Calu3 (cell line): ENCODE measurements around the gene NCS1. TPM values are rescaled to one million over a fixed set of nuclear protein-coding genes. Genes with fewer than 3 reads are reported as not detected.

Experiments
- BruUV-seq: library from RNA; stranded (reverse); fragments of 400-500 nt; replicated peaks from 2 replicates; lab custom pipeline; 2021; lab: Mats Ljungman, UMichigan
- CTCF ChIA-PET: fragments of 300-600 bp; sonication (Branson Sonifier 250); formaldehyde crosslinking; loops from one replicate; lab custom pipeline; 2022; ENCODE audit warnings: antibody characterized with exemption; lab: Charles Lee
- DNase-seq: peaks from one replicate; pipeline ENCODE4 v3.0.0; 2022
- H3K27ac Mint-ChIP-seq: one replicate; pipeline ENCODE4 v1.8.0; 2022; ENCODE audit warnings: mixed read lengths; ENCODE audit not compliant: unreplicated experiment
- H3K27me3 Mint-ChIP-seq: one replicate; pipeline ENCODE4 v1.8.0; 2022; ENCODE audit warnings: mixed read lengths; ENCODE audit not compliant: unreplicated experiment
- H3K36me3 Mint-ChIP-seq: one replicate; pipeline ENCODE4 v1.8.0; 2022; ENCODE audit warnings: mild to moderate bottlenecking, moderate library complexity, mixed read lengths; ENCODE audit not compliant: insufficient read depth, unreplicated experiment
- H3K4me1 Mint-ChIP-seq: one replicate; pipeline ENCODE4 v1.8.0; 2022; ENCODE audit warnings: mild to moderate bottlenecking, low read depth, mixed read lengths; ENCODE audit not compliant: unreplicated experiment
- H3K4me3 Mint-ChIP-seq: one replicate; pipeline ENCODE4 v1.8.0; 2022; ENCODE audit warnings: mild to moderate bottlenecking, low read depth, moderate library complexity, mixed read lengths; ENCODE audit not compliant: unreplicated experiment
- H3K9me3 Mint-ChIP-seq: one replicate; pipeline ENCODE4 v1.8.0; 2022; ENCODE audit warnings: low read depth, mixed read lengths; ENCODE audit not compliant: unreplicated experiment
- intact Hi-C: fragments of 100-400 bp; cut with micrococcal nuclease; formaldehyde crosslinking; loops from one replicate; pipeline ENCODE4 v1.10.0; 2022; ENCODE audit not compliant: unreplicated experiment
- total RNA-seq: library from RNA; stranded (reverse); gene quantifications from 2 replicates; pipeline ENCODE4 v1.2.3, GENCODE V29; 2022
- TF ChIP-seq, protein P1 (sequence below): fragments of 200-600 bp; IDR thresholded peaks from one replicate; pipeline ENCODE4 v1.8.0; 2022; ENCODE audit warnings: antibody characterized with exemption; ENCODE audit not compliant: unreplicated experiment

Gene NCS1
- total RNA-seq, 1 experiment from 2014 or later = 16.1 TPM

DNA sequence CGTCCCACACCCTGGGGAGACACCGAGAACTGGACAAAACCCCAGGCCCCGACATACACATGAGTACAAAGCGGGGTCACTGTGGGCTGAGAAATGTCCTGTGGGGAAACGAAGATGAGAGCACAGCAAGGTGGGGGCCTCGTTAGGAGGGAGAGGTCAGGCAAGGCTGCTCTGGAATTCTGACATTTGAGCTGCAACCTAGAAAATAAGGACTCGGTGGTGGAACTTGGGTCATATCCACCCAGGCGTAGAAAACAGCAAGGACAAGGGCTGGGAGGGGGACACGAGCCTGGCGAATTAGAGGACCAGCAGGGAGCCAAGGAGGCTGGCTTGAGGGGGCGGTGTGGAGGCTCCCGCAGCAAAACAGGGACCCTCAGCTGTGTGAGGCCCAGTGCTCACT lies 32.8 kb downstream of the NCS1 start:
- no peaks in the 10 kb centered on the region for H3K9me3 Mint-ChIP-seq
- BruUV-seq = no TSS peak
- H3K4me3 Mint-ChIP-seq = no peak overlapping the region
- intact Hi-C loops = no loop called here
- no peaks in the 10 kb centered on the region for H3K36me3 Mint-ChIP-seq
- TF ChIP-seq, protein P1, sequence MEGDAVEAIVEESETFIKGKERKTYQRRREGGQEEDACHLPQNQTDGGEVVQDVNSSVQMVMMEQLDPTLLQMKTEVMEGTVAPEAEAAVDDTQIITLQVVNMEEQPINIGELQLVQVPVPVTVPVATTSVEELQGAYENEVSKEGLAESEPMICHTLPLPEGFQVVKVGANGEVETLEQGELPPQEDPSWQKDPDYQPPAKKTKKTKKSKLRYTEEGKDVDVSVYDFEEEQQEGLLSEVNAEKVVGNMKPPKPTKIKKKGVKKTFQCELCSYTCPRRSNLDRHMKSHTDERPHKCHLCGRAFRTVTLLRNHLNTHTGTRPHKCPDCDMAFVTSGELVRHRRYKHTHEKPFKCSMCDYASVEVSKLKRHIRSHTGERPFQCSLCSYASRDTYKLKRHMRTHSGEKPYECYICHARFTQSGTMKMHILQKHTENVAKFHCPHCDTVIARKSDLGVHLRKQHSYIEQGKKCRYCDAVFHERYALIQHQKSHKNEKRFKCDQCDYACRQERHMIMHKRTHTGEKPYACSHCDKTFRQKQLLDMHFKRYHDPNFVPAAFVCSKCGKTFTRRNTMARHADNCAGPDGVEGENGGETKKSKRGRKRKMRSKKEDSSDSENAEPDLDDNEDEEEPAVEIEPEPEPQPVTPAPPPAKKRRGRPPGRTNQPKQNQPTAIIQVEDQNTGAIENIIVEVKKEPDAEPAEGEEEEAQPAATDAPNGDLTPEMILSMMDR = no peak
- no peaks in the 10 kb centered on the region for H3K4me1 Mint-ChIP-seq
- DNase-seq = no peak
- CTCF ChIA-PET = no interaction called here
- no peak overlapping the region for H3K27ac Mint-ChIP-seq
- H3K27me3 Mint-ChIP-seq = no peaks in the 10 kb centered on the region

DNA sequence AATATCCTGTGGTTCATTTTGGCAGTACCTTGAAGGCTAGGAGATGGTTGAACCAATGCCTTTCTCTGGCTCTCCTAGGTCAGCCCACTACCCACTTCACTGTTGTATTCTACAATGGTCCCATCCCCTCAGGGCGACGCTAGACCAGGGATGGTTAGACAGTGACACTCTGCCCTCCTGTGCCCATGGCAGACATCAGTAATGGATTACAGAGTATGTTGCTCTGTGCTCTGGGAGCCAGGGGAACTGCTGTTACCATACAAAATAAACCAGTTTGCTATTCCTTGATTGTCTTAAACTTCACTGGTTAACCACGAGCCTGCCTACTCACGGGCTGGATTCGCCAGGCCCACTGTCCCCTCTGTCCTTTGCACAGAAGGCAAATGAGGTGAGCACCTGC lies 33.7 kb downstream of the NCS1 start:
- Mint-ChIP-seq H3K36me3 (no peaks in the 10 kb centered on the region), H3K27me3 (no peaks in the 10 kb centered on the region), H3K9me3 (no peaks in the 10 kb centered on the region), H3K27ac (no peak overlapping the region), H3K4me3 (no peak overlapping the region), H3K4me1 (no peaks in the 10 kb centered on the region)
- no peak for DNase-seq
- TF ChIP-seq, protein P1 = no peak
- no TSS peak for BruUV-seq
- CTCF ChIA-PET = no interaction called here
- intact Hi-C loops = no loop called here

GRCh38 chr9:130206579-130206978 lies 34.4 kb downstream of the NCS1 start:
- Mint-ChIP-seq H3K4me3 (no peak overlapping the region), H3K36me3 (no peaks in the 10 kb centered on the region), H3K27me3 (no peaks in the 10 kb centered on the region), H3K9me3 (no peaks in the 10 kb centered on the region), H3K4me1 (no peaks in the 10 kb centered on the region), H3K27ac (no peak overlapping the region)
- intact Hi-C loops = no loop called here
- CTCF ChIA-PET = no interaction called here
- no TSS peak for BruUV-seq
- TF ChIP-seq, protein P1 = no peak
- no peak for DNase-seq

DNA sequence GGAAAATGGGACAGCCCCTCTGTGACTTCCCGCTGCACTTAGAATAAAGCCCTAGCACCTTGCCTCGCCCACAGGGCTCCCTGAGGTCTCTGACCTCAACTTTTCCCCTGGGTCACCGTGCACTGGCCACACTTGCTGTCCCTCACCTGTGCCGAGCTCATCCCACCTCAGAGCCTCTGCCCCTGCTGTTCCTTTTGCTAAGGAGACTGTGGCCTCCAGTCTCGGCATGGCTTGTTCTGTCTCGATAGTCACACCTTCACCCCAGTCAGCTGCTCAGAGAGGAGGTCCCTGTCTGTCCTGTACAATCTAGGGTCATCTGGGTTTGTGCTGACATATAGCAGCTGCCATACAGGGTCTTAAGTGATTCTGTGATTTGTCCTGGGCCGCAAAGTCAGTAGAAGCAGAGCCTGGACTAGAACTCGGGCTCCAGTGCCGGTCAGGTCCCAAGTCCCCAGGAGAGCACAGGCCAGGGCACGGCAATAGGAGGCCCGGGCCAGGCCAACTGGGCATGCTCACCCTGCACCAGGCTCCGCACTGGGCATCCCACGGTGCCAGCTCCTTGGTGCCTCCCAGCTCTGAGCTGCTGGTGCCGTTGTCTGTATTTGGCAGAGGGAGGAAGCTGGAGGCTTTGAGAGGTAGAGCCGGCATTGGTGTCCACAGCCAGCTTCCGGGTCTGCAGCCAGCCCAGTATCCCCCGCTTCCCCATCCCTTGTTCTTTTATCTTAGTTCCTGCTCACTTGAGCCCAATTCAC lies 35.2 kb downstream of the NCS1 start:
- no peaks in the 10 kb centered on the region for H3K9me3 Mint-ChIP-seq
- intact Hi-C loops = no loop called here
- no peaks in the 10 kb centered on the region for H3K27me3 Mint-ChIP-seq
- H3K36me3 Mint-ChIP-seq = no peaks in the 10 kb centered on the region
- no peak overlapping the region for H3K4me3 Mint-ChIP-seq
- no peak for DNase-seq
- CTCF ChIA-PET = no interaction called here
- no peaks in the 10 kb centered on the region for H3K4me1 Mint-ChIP-seq
- TF ChIP-seq, protein P1 = no peak
- H3K27ac Mint-ChIP-seq = no peak overlapping the region
- no TSS peak for BruUV-seq
